ENCODE results near the gene PLEKHO1. TPM values are rescaled to one million over a fixed set of nuclear protein-coding genes. Genes with fewer than 3 reads are reported as not detected.
A peak's percentile ranks its signal among the peaks of the same experiment; 100 is the strongest.

PLEKHO1 gene
- total and polyA plus RNA-seq, 2 of the 4 experiments (the other 2 are of a cell fraction) = 51.4 to 56.0 TPM

DNA sequence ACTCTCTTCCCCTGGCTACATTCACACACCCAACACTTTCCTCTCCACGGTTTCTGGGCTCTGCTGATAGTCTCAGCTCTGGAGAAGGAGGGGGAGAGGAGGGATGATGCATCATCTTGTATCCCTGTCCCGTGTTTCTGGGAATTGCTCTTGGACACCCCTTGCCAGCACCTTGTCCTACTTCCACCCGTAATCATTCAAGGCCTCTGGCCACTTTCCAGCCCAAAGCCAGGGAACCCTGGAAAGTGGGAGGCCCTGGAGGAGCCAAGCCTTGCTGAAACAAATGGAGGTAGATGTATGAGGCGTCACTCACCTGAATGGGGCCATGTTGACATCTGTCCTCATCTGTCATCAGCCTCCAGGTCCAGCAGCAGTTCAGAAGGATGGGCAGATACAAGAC is 4.4 kb downstream of the PLEKHO1 start:
- H2BK120ac ChIP-seq (ENCODE audit: low read depth, low read length) = peak overlapping the region; percentile 23; the same call in 1 of the 2 replicates
- peak overlapping the region; percentile 18 for H2AK9ac ChIP-seq (replicated peaks; ENCODE audit: low read depth, low read length, poor library complexity)
- 0 out of 2 replicates have a peak overlapping the region, but pooled peaks have one; percentile 37 for H3K9ac ChIP-seq (ENCODE audit: low read depth, low read length)
- intact Hi-C loops (cut with micrococcal nuclease) (no loop called here), dilution Hi-C loops (cut with HindIII; ENCODE audit: low sequenced_read_pairs, unreplicated experiment) (no loop called here), in situ Hi-C loops (cut with MboI; ENCODE audit: low sequenced_read_pairs) (no loop called here)
- ChIA-PET POLR2A (ENCODE audit: unreplicated experiment) (interaction anchor here (1.1 kb wide), 1 partner anchor 9 kb away, joined by 3 read pairs; no protein-coding TSS in a partner anchor), CTCF (interaction anchor here (0.7 kb wide), 1 partner anchor 25 kb away, joined by 5 read pairs; no protein-coding TSS in a partner anchor)
- H3K56ac ChIP-seq (ENCODE audit: extremely low read depth, insufficient read depth, low read length) = no peak overlapping the region
- no peak overlapping the region for H3K18ac ChIP-seq (ENCODE audit: low read depth, low read length)
- H3K36me3 ChIP-seq (ENCODE audit: control insufficient read depth, insufficient read depth, low read length) = peaks cover 65% of the 10 kb centered on the region
- H2BK20ac ChIP-seq (ENCODE audit: low read depth, low read length) = no peak overlapping the region
- H4K20me1 ChIP-seq (ENCODE audit: insufficient read depth, low read length) = peaks cover 48% of the 10 kb centered on the region
- peaks cover 30 to 76% of the 10 kb centered on the region in 2 experiments for H3K79me1 ChIP-seq (ENCODE audit: low read depth in 1 of 2, low read length in 2 of 2)
- H3K27me3 ChIP-seq (ENCODE audit: control insufficient read depth, insufficient read depth, low read length) = no peaks in the 10 kb centered on the region
- H3K4ac ChIP-seq (ENCODE audit: low read depth, low read length) = peak overlapping the region; percentile 73
- H4K8ac ChIP-seq (ENCODE audit: low read depth in 2 of 2, low read length in 2 of 2) = peak overlapping the region; percentile 30 to 66; a peak in 2 of 4 replicates
- H4K91ac ChIP-seq (ENCODE audit: insufficient read depth, low read depth, low read length) = no peak overlapping the region
- no CpG with 5 or more reads among the region's 4 CpGs for WGBS, 2 experiments (ENCODE audit: extremely low coverage in 2 of 2, insufficient read length in 1 of 2)
- H3K9me1 ChIP-seq (ENCODE audit: insufficient read depth, low read length) = peaks cover 30% of the 10 kb centered on the region
- H3K9me3 ChIP-seq (ENCODE audit: control insufficient read depth, insufficient read depth, low read length) = no peaks in the 10 kb centered on the region
- H3K4me2 ChIP-seq (ENCODE audit: low read depth, low read length) = peak overlapping the region; percentile 43; the same call in 1 of the 2 replicates
- peak overlapping the region; percentile 25; the same call in 1 of the 2 replicates for H4K5ac ChIP-seq (ENCODE audit: low read depth, low read length)
- H2AFZ ChIP-seq (replicated peaks; ENCODE audit: low read length, poor library complexity) = no peak overlapping the region
- H3K27ac ChIP-seq (ENCODE audit: insufficient read depth, low read length) = peak overlapping the region; percentile 66
- peak overlapping the region; percentile 54; the same call in 1 of the 2 replicates for H3K23ac ChIP-seq (ENCODE audit: low read depth, low read length)
- peak overlapping the region; percentile 75 for H2AK5ac ChIP-seq (ENCODE audit: low read depth, low read length)
- DNase-seq (no peak), ATAC-seq (ENCODE audit: low read depth) (no peak)
- H3K14ac ChIP-seq (replicated peaks; ENCODE audit: low read depth, low read length) = peak overlapping the region; percentile 65
- no TSS peak for BruUV-seq (replicated peaks)
- TF ChIP-seq FOS (IDR thresholded peaks at IDR 0.05; ENCODE audit: low read depth, low read length) = no peak
- TF ChIP-seq, protein P1, sequence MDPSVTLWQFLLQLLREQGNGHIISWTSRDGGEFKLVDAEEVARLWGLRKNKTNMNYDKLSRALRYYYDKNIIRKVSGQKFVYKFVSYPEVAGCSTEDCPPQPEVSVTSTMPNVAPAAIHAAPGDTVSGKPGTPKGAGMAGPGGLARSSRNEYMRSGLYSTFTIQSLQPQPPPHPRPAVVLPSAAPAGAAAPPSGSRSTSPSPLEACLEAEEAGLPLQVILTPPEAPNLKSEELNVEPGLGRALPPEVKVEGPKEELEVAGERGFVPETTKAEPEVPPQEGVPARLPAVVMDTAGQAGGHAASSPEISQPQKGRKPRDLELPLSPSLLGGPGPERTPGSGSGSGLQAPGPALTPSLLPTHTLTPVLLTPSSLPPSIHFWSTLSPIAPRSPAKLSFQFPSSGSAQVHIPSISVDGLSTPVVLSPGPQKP (IDR thresholded peaks at IDR 0.05; ENCODE audit: borderline replicate concordance, low read depth, low read length) = no peak
- no peak for TF ChIP-seq MXI1 (IDR thresholded peaks at IDR 0.05; ENCODE audit: borderline replicate concordance, low read depth, low read length)
- TF ChIP-seq CHD1 (IDR thresholded peaks at IDR 0.05; ENCODE audit: low read depth, low read length) = no peak
- TF ChIP-seq NFE2L2 (IDR thresholded peaks at IDR 0.05; ENCODE audit: low read depth, low read length) = no peak
- peaks cover 43% of the 10 kb centered on the region for H3K4me1 ChIP-seq (ENCODE audit: control insufficient read depth, insufficient read depth, low read length)
- H2BK15ac ChIP-seq (ENCODE audit: low read depth, low read length) = 0 out of 3 replicates have a peak overlapping the region, but pooled peaks have one; percentile 46
- H3K4me3 ChIP-seq (ENCODE audit: insufficient read depth, low read depth, low read length) = no peak overlapping the region
- peak overlapping the region; percentile 55 for H2BK5ac ChIP-seq (ENCODE audit: low read depth, low read length, poor library complexity, severe bottlenecking)
